B cell (primary cell): ENCODE data around the gene OR7G1. TPM values are rescaled to one million over a fixed set of nuclear protein-coding genes. Genes with fewer than 3 reads are reported as not detected.

ENCODE experiments used
- ATAC-seq: fragments of 200-7000 bp; cut with Tn5 transposase; one replicate; pipeline ENCODE4 v1.10.0; 2021; ENCODE audit warnings: low read depth, mild to moderate bottlenecking, moderate number of reproducible peaks, moderate library complexity
- CTCF ChIA-PET: fragments of 350-600 bp; sonication (Branson Sonifier 250); formaldehyde crosslinking; loops from one replicate; lab custom pipeline; 2021; ENCODE audit warnings: antibody characterized with exemption, inconsistent platforms; lab: Charles Lee
- POLR2A ChIA-PET: fragments of 350-600 bp; sonication (Branson Sonifier 250); formaldehyde crosslinking; loops from one replicate; lab custom pipeline; 2021; ENCODE audit warnings: antibody characterized with exemption; lab: Charles Lee
- DNase-seq: peaks from one replicate; pipeline ENCODE4 v3.0.0; 2013
- H2AFZ ChIP-seq: 2 replicates; pipeline ENCODE4 v1.6.1; 2012; ENCODE audit warnings: mild to moderate bottlenecking, low read depth, low read length; ENCODE audit not compliant: insufficient read depth, poor library complexity, severe bottlenecking
- H3K27ac ChIP-seq, 2 donors: 1 replicate in 1 of 2; 2 replicates in 1 of 2; pipeline ENCODE4 v1.5.1; 2012 to 2013; ENCODE audit warnings: low read length in 2 of 2, mild to moderate bottlenecking in 2 of 2, moderate library complexity in 1 of 2
- H3K27me3 ChIP-seq, 4 experiments: fragments of 200-600 bp in 1 of 4; sonication (generic) in 1 of 4; replicated peaks in 1 of 4; 1 replicate in 2 of 4; 2 replicates in 2 of 4; pipeline versions ENCODE4 v1.6.1 to v1.7.0; 2013 to 2016; ENCODE audit warnings: low read length in 3 of 4, mild to moderate bottlenecking in 2 of 4, mixed read lengths in 1 of 4, moderate library complexity in 1 of 4; ENCODE audit not compliant: insufficient read depth in 4 of 4, control insufficient read depth in 3 of 4; ENCODE audit errors: control extremely low read depth in 1 of 4
- H3K36me3 ChIP-seq, 2 experiments: replicated peaks in 1 of 2; 1 replicate in 1 of 2; 2 replicates in 1 of 2; pipeline versions ENCODE4 v1.6.1 to v1.7.1; 2013; ENCODE audit warnings: low read length in 1 of 2; ENCODE audit not compliant: insufficient read depth in 2 of 2, control insufficient read depth in 1 of 2; ENCODE audit errors: control extremely low read depth in 1 of 2, extremely low read depth in 1 of 2
- H3K4me1 ChIP-seq, 2 donors: fragments of 200-600 bp in 1 of 2; sonication (generic) in 1 of 2; 1 replicate in 1 of 2; 2 replicates in 1 of 2; pipeline versions ENCODE4 v1.5.1 to v1.6.1; 2013 to 2017; ENCODE audit warnings: low read length in 2 of 2; ENCODE audit not compliant: control insufficient read depth in 2 of 2, insufficient read depth in 2 of 2
- H3K4me2 ChIP-seq: replicated peaks from 2 replicates; pipeline ENCODE3; 2012; ENCODE audit warnings: mild to moderate bottlenecking, low read depth, low read length; ENCODE audit not compliant: poor library complexity, severe bottlenecking
- H3K4me3 ChIP-seq, 5 experiments: fragments of 200-600 bp in 1 of 5; sonication (generic) in 1 of 5; 1 replicate in 3 of 5; 2 replicates in 2 of 5; pipeline versions ENCODE4 v1.5.1 to v1.7.0; 2011 to 2016; ENCODE audit warnings: low read length in 4 of 5, mild to moderate bottlenecking in 4 of 5, low read depth in 2 of 5, control low read depth in 1 of 5, moderate library complexity in 1 of 5; ENCODE audit not compliant: insufficient read depth in 1 of 5; ENCODE audit errors: control extremely low read depth in 1 of 5, extremely low read depth in 1 of 5
- H3K79me2 ChIP-seq: fragments of 200-600 bp; sonication (generic); one replicate; pipeline ENCODE4 v1.6.0; 2016; ENCODE audit warnings: low read length; ENCODE audit not compliant: control insufficient read depth, insufficient read depth
- H3K9ac ChIP-seq: fragments of 200-600 bp; sonication (generic); 2 replicates; pipeline ENCODE4 v1.6.1; 2017; ENCODE audit warnings: mild to moderate bottlenecking, low read length, moderate library complexity
- H3K9me3 ChIP-seq, 3 donors: one replicate each; pipeline versions ENCODE4 v1.6.1 to v1.7.1; 2013; ENCODE audit warnings: low read length in 2 of 3; ENCODE audit not compliant: control insufficient read depth in 2 of 3, insufficient read depth in 1 of 3; ENCODE audit errors: control extremely low read depth in 1 of 3
- H4K20me1 ChIP-seq: 2 replicates; pipeline ENCODE4 v1.6.0; 2012; ENCODE audit warnings: mild to moderate bottlenecking, low read length; ENCODE audit not compliant: insufficient read depth, control insufficient read depth, poor library complexity, severe bottlenecking
- H3K27ac Mint-ChIP-seq: one replicate; pipeline ENCODE4 v1.8.0; 2021; ENCODE audit warnings: mixed read lengths
- H3K27me3 Mint-ChIP-seq: one replicate; pipeline ENCODE4 v1.8.0; 2021; ENCODE audit warnings: mixed read lengths
- H3K4me1 Mint-ChIP-seq: one replicate; pipeline ENCODE4 v1.8.0; 2021; ENCODE audit warnings: mixed read lengths
- H3K4me3 Mint-ChIP-seq: one replicate; pipeline ENCODE4 v1.8.0; 2021; ENCODE audit warnings: mixed read lengths
- H3K9me3 Mint-ChIP-seq: one replicate; pipeline ENCODE4 v1.8.0; 2022; ENCODE audit warnings: mixed read lengths; ENCODE audit not compliant: insufficient read depth
- EZH2 ChIP-seq: IDR thresholded peaks from 2 replicates; pipeline ENCODE4 v1.6.1; 2012; ENCODE audit warnings: borderline replicate concordance, low read depth, mild to moderate bottlenecking, moderate library complexity, low read length; ENCODE audit not compliant: insufficient read depth, poor library complexity, severe bottlenecking
- WGBS: methylation state at CpG from one replicate; pipeline ENCODE4 v1.1.5; 2013; ENCODE audit warnings: missing lambda C conversion rate; ENCODE audit not compliant: insufficient coverage; 5-methylcytosine and 5-hydroxymethylcytosine counted together
- intact Hi-C: fragments of 100-400 bp; cut with micrococcal nuclease; formaldehyde crosslinking; loops from one replicate; pipeline ENCODE4 v1.10.0; 2022
- polyA plus RNA-seq: library from polyadenylated mRNA; depleted of rRNA; stranded (reverse); fragments of >200 nt; gene quantifications from 2 replicates; pipeline ENCODE4 v1.2.3, GENCODE V29; 2012
- total RNA-seq, 2 donors: library from RNA; stranded (reverse); fragments of 120-200 nt in 1 of 2; gene quantifications; 1 replicate in 1 of 2; 2 replicates in 1 of 2; pipeline versions ENCODE4 v1.2.3 to v1.2.4, GENCODE V29; 2013 to 2022
- TF ChIP-seq, protein P1 (sequence below): fragments of 200-600 bp; IDR thresholded peaks from one replicate; pipeline ENCODE4 v1.8.0; 2022; ENCODE audit warnings: antibody characterized with exemption, mild to moderate bottlenecking

The OR7G1 gene
- total and polyA plus RNA-seq, 2 donors (not counting 1 experiment from before 2014, with no cell fraction given): not detected

- H3K4me3 ChIP-seq: peak overlapping the region; percentile 70 to 99 (median 97)
- H3K4me1 ChIP-seq: peaks cover 13 to 15% of the 10 kb centered on the region in 2 donors
- H3K79me2 ChIP-seq: peaks cover 49% of the 10 kb centered on the region
- no peak for TF ChIP-seq EZH2
- TF ChIP-seq, protein P1, sequence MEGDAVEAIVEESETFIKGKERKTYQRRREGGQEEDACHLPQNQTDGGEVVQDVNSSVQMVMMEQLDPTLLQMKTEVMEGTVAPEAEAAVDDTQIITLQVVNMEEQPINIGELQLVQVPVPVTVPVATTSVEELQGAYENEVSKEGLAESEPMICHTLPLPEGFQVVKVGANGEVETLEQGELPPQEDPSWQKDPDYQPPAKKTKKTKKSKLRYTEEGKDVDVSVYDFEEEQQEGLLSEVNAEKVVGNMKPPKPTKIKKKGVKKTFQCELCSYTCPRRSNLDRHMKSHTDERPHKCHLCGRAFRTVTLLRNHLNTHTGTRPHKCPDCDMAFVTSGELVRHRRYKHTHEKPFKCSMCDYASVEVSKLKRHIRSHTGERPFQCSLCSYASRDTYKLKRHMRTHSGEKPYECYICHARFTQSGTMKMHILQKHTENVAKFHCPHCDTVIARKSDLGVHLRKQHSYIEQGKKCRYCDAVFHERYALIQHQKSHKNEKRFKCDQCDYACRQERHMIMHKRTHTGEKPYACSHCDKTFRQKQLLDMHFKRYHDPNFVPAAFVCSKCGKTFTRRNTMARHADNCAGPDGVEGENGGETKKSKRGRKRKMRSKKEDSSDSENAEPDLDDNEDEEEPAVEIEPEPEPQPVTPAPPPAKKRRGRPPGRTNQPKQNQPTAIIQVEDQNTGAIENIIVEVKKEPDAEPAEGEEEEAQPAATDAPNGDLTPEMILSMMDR: no peak
- no peak for DNase-seq
- H3K27ac ChIP-seq: peak overlapping the region; percentile 86 to 90
- peak overlapping the region; percentile 97 for H3K27ac Mint-ChIP-seq
- peak overlapping the region; percentile 76 for H3K4me2 ChIP-seq
- H3K4me3 Mint-ChIP-seq: peak overlapping the region; percentile 98
- peak overlapping the region; percentile 99 for H3K9ac ChIP-seq
- H3K9me3 ChIP-seq: peaks cover 3 to 4% (median 3%) of the 10 kb centered on the region in 3 donors
- H3K27me3 Mint-ChIP-seq: peaks cover 3% of the 10 kb centered on the region
- ChIA-PET POLR2A (no interaction called here), CTCF (interaction anchor here (1.5 kb wide), 1 partner anchor 65 kb away, joined by 4 read pairs; no protein-coding TSS in a partner anchor)
- H3K36me3 ChIP-seq: no peaks in the 10 kb centered on the region
- WGBS: 29% methylated on average over 3 of the region's 8 CpGs
- ATAC-seq: no peak
- H4K20me1 ChIP-seq: no peaks in the 10 kb centered on the region
- no peaks in the 10 kb centered on the region for H3K27me3 ChIP-seq
- H3K4me1 Mint-ChIP-seq: peaks cover 32% of the 10 kb centered on the region
- intact Hi-C loops: loop anchor here (1.0 to 5.0 kb wide), 4 partner anchors 170 to 483 kb away; partner anchors contain the start of genes ZNF121, ZNF559, ZNF561 and ZNF699
- peak overlapping the region; percentile 84 for H2AFZ ChIP-seq
- H3K9me3 Mint-ChIP-seq: peaks cover 1% of the 10 kb centered on the region
Measured at GRCh38 chr19:9139609-9140158, 24.1 kb upstream of the OR7G1 start.

GRCh38 chr19:9132422-9132821, 16.9 kb upstream of the OR7G1 start:
- DNase-seq: no peak
- Mint-ChIP-seq H3K27me3 (peaks cover 3% of the 10 kb centered on the region), H3K4me1 (peaks cover 13% of the 10 kb centered on the region), H3K27ac (no peak overlapping the region), H3K4me3 (no peak overlapping the region), H3K9me3 (no peaks in the 10 kb centered on the region)
- Histone ChIP-seq H3K27ac (no peak overlapping the region), H3K27me3 (no peaks in the 10 kb centered on the region), H2AFZ (no peak overlapping the region), H3K9ac (no peak overlapping the region), H3K36me3 (no peaks in the 10 kb centered on the region), H3K4me2 (no peak overlapping the region), H3K9me3 (no peaks in the 10 kb centered on the region), H3K4me3 (no peak overlapping the region), H3K4me1 (peaks cover 4 to 12% of the 10 kb centered on the region in 2 donors), H3K79me2 (no peaks in the 10 kb centered on the region), H4K20me1 (no peaks in the 10 kb centered on the region)
- 59% methylated on average over 4 of the region's 5 CpGs for WGBS
- ATAC-seq: no peak
- ChIA-PET CTCF (interaction anchor here (0.5 to 0.7 kb wide), 4 partner anchors 10 to 1258 kb away, joined by 3 read pairs; no protein-coding TSS in a partner anchor), POLR2A (interaction anchor here (0.7 kb wide), 1 partner anchor 953 kb away, joined by 4 read pairs; no protein-coding TSS in a partner anchor)
- intact Hi-C loops: no loop called here
- TF ChIP-seq, protein P1: no peak
- no peak for TF ChIP-seq EZH2
